Measurements from ENCODE around the gene TTBK2.

GRCh38 chr15:42729409-42729808 is 191.2 kb downstream of the TTBK2 start:
- TF ChIP-seq CTCF (IDR thresholded peaks at IDR 0.05) (no peak), ELF4 (CRISPR knock-in tag; IDR thresholded peaks at IDR 0.05; ENCODE audit: low read depth) (no peak), ESRRA (CRISPR knock-in tag; IDR thresholded peaks at IDR 0.05; ENCODE audit: borderline replicate concordance) (no peak), ZBTB21 (CRISPR knock-in tag; IDR thresholded peaks at IDR 0.05; ENCODE audit: borderline replicate concordance) (no peak), E2F4 (CRISPR knock-in tag; IDR thresholded peaks at IDR 0.05; ENCODE audit: borderline replicate concordance, low read depth) (no peak)

Data from WTC11 (cell line).